ENCODE measurements around the gene IL1RN.
"Not testable (repeated sequence)": the region's sequence is repeated elsewhere in the genome, so short reads cannot be mapped to it uniquely, and the experiment has no call there.

Gene IL1RN

GRCh38 chr2:113092864-113093612 is 34.4 kb upstream of the IL1RN start:
- H3K4me3 ChIP-seq (ENCODE audit: low read depth, low read length): no peak overlapping the region
- TF ChIP-seq CTCF (IDR thresholded peaks at IDR 0.05; ENCODE audit: control insufficient read depth, extremely low read depth, insufficient read depth): no peak
- DNase-seq (ENCODE audit: low read depth): no peak

GRCh38 chr2:113093613-113093977 is 33.8 kb upstream of the IL1RN start:
- DNase-seq (ENCODE audit: low read depth): no peak
- no peak for TF ChIP-seq CTCF (IDR thresholded peaks at IDR 0.05; ENCODE audit: control insufficient read depth, extremely low read depth, insufficient read depth)
- no peak overlapping the region for H3K4me3 ChIP-seq (ENCODE audit: low read depth, low read length)

- not testable (repeated sequence) for H3K4me3 ChIP-seq (ENCODE audit: low read depth, low read length)
Measured at GRCh38 chr2:113096306-113096705, 31.1 kb upstream of the IL1RN start.

GRCh38 chr2:113096842-113097618 is 30.4 kb upstream of the IL1RN start:
- not testable (repeated sequence) for H3K4me3 ChIP-seq (ENCODE audit: low read depth, low read length); DNase-seq (ENCODE audit: low read depth)

More at GRCh38 chr2:113096306-113096705, 31.1 kb upstream of the IL1RN start:
- not testable (repeated sequence) for DNase-seq (ENCODE audit: low read depth)

- no peak overlapping the region for H3K4me3 ChIP-seq (ENCODE audit: low read depth, low read length)
- no peak for DNase-seq (ENCODE audit: low read depth)
- TF ChIP-seq CTCF (IDR thresholded peaks at IDR 0.05; ENCODE audit: control insufficient read depth, extremely low read depth, insufficient read depth): no peak
Measured at GRCh38 chr2:113098041-113098440, 29.4 kb upstream of the IL1RN start.

- DNase-seq (ENCODE audit: low read depth): no peak
- H3K4me3 ChIP-seq (ENCODE audit: low read depth, low read length): no peak overlapping the region
- TF ChIP-seq CTCF (IDR thresholded peaks at IDR 0.05; ENCODE audit: control insufficient read depth, extremely low read depth, insufficient read depth): no peak
Measured at GRCh38 chr2:113098532-113098931, 28.9 kb upstream of the IL1RN start.

- no peak overlapping the region for H3K4me3 ChIP-seq (ENCODE audit: low read depth, low read length)
- no peak for TF ChIP-seq CTCF (IDR thresholded peaks at IDR 0.05; ENCODE audit: control insufficient read depth, extremely low read depth, insufficient read depth)
- no peak for DNase-seq (ENCODE audit: low read depth)
Measured at GRCh38 chr2:113102133-113102532, 25.3 kb upstream of the IL1RN start.

- H3K4me3 ChIP-seq (ENCODE audit: low read depth, low read length): no peak overlapping the region
- TF ChIP-seq CTCF (IDR thresholded peaks at IDR 0.05; ENCODE audit: control insufficient read depth, extremely low read depth, insufficient read depth): no peak
- no peak for DNase-seq (ENCODE audit: low read depth)
Measured at GRCh38 chr2:113103277-113103676, 24.1 kb upstream of the IL1RN start.
